Thoracic aorta (tissue), 2 donors: Measurements from ENCODE around the gene NPRL2. TPM values are rescaled to one million over a fixed set of nuclear protein-coding genes. Genes with fewer than 3 reads are reported as not detected.
"Not testable (repeated sequence)": the region's sequence is repeated elsewhere in the genome, so short reads cannot be mapped to it uniquely, and the experiment has no call there.

ENCODE experiments used
- ATAC-seq: fragments of 150-250 bp; one replicate; pipeline ENCODE4 v1.8.0; 2017; ENCODE audit warnings: low read depth; ENCODE audit not compliant: insufficient number of reproducible peaks, low FRiP score
- DNase-seq: peaks from one replicate; pipeline ENCODE4 v3.0.0-alpha.2; 2020; ENCODE audit warnings: low spot score
- H3K27ac ChIP-seq, 2 donors: fragments of 200-600 bp; sonication (generic); 1 replicate in 1 of 2; 2 replicates in 1 of 2; pipeline ENCODE4 v1.5.1; 2016; ENCODE audit warnings: mild to moderate bottlenecking in 2 of 2, moderate library complexity in 2 of 2
- H3K27me3 ChIP-seq: fragments of 200-600 bp; sonication (generic); replicated peaks from 2 replicates; pipeline ENCODE4 v1.6.0; 2016; ENCODE audit warnings: mild to moderate bottlenecking; ENCODE audit not compliant: insufficient read depth
- H3K36me3 ChIP-seq: fragments of 200-600 bp; sonication (generic); one replicate; pipeline ENCODE4 v1.5.1; 2016
- H3K4me1 ChIP-seq, 2 donors: fragments of 200-600 bp; sonication (generic); 1 replicate in 1 of 2; 2 replicates in 1 of 2; pipeline versions ENCODE4 v1.5.1 to v1.6.0; 2016; ENCODE audit warnings: low read depth in 2 of 2, mild to moderate bottlenecking in 1 of 2; ENCODE audit not compliant: control insufficient read depth in 1 of 2
- H3K4me3 ChIP-seq: fragments of 200-600 bp; sonication (generic); 2 replicates; pipeline ENCODE4 v1.5.1; 2016; ENCODE audit warnings: mild to moderate bottlenecking
- H3K9me3 ChIP-seq: fragments of 200-600 bp; sonication (generic); 2 replicates; pipeline ENCODE4 v1.5.1; 2016
- total RNA-seq, 2 donors: library from RNA; depleted of rRNA; stranded (reverse); fragments of >200 nt; gene quantifications; one replicate each; pipeline versions ENCODE4 v1.1.0 to v1.2.3, GENCODE V29; 2016
- TF ChIP-seq, protein P1 (sequence below): fragments of 200-600 bp; sonication (generic); IDR thresholded peaks from one replicate; pipeline ENCODE4 v1.5.1; 2019; ENCODE audit warnings: antibody characterized with exemption

NPRL2 gene
- total RNA-seq, 2 donors from 2014 or later = 15.4 to 21.0 TPM

GRCh38 chr3:50316657-50317242 is 33.8 kb downstream of the NPRL2 start:
- H3K9me3 ChIP-seq = no peaks in the 10 kb centered on the region
- no peak for ATAC-seq
- peaks cover 4% of the 10 kb centered on the region for H3K36me3 ChIP-seq
- no peak overlapping the region for H3K4me3 ChIP-seq
- no peak for DNase-seq
- H3K27ac ChIP-seq = no peak overlapping the region
- TF ChIP-seq, protein P1, sequence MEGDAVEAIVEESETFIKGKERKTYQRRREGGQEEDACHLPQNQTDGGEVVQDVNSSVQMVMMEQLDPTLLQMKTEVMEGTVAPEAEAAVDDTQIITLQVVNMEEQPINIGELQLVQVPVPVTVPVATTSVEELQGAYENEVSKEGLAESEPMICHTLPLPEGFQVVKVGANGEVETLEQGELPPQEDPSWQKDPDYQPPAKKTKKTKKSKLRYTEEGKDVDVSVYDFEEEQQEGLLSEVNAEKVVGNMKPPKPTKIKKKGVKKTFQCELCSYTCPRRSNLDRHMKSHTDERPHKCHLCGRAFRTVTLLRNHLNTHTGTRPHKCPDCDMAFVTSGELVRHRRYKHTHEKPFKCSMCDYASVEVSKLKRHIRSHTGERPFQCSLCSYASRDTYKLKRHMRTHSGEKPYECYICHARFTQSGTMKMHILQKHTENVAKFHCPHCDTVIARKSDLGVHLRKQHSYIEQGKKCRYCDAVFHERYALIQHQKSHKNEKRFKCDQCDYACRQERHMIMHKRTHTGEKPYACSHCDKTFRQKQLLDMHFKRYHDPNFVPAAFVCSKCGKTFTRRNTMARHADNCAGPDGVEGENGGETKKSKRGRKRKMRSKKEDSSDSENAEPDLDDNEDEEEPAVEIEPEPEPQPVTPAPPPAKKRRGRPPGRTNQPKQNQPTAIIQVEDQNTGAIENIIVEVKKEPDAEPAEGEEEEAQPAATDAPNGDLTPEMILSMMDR = no peak
- peaks cover 18 to 31% of the 10 kb centered on the region in 2 donors for H3K4me1 ChIP-seq
- no peaks in the 10 kb centered on the region for H3K27me3 ChIP-seq

DNA sequence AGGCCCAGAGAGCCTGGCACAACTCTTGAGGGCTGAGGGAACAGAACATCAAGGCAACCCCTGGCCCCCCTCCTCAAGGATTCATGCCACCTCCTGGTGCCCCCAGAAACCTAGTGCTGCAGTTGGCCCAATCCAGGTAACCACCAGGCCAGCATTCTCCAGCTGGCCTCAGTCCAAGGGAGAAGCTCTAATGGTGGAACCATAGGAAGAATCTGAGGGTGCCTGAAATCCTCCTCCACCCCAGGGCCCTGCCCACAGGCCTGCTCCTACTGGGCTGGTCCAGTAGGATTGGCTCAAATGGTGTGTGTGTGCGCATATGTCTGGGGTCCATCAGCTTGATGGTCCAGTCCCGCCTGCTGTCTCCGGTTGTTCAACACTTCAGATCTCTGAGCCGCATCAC is 35.8 kb downstream of the NPRL2 start:
- H3K27me3 ChIP-seq = no peaks in the 10 kb centered on the region
- H3K36me3 ChIP-seq = peaks cover 4% of the 10 kb centered on the region
- H3K27ac ChIP-seq = no peak overlapping the region
- peaks cover 11 to 21% of the 10 kb centered on the region in 2 donors for H3K4me1 ChIP-seq
- no peak overlapping the region for H3K4me3 ChIP-seq
- no peak for ATAC-seq
- no peak for DNase-seq
- TF ChIP-seq, protein P1 = no peak
- no peaks in the 10 kb centered on the region for H3K9me3 ChIP-seq

DNA sequence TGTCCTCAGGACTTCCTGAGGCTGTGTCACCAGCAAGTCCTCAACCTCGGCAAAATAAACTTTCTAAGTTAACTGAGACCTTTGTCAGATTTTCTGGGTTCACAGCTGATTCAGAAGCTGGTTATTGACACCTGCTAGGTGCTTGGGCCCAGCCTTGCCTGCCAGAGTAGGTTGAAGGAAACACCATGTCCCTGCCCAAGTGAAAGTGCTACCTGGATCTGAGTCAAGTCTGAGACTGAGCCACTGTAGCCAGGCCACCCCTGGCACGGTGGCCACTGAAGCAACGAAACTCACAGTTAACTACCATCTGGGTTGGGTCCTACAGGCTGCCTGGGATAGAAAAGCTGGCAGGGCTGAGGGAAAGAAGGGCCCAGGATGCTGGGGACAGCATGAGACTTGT is 36.2 kb downstream of the NPRL2 start:
- Histone ChIP-seq H3K36me3 (peaks cover 4% of the 10 kb centered on the region), H3K9me3 (no peaks in the 10 kb centered on the region), H3K27me3 (no peaks in the 10 kb centered on the region), H3K27ac (no peak overlapping the region), H3K4me1 (peaks cover 7 to 17% of the 10 kb centered on the region in 2 donors), H3K4me3 (no peak overlapping the region)
- DNase-seq (no peak), ATAC-seq (no peak)
- TF ChIP-seq, protein P1 = no peak

- not testable (repeated sequence) for H3K4me1 ChIP-seq, H3K36me3 ChIP-seq, H3K4me3 ChIP-seq, H3K27me3 ChIP-seq, H3K27ac ChIP-seq, DNase-seq, ATAC-seq, H3K9me3 ChIP-seq
Measured at GRCh38 chr3:50312041-50312440, 38.5 kb downstream of the NPRL2 start.

GRCh38 chr3:50304601-50305000 is 46.0 kb downstream of the NPRL2 start:
- ATAC-seq (no peak), DNase-seq (no peak)
- Histone ChIP-seq H3K4me3 (no peak overlapping the region), H3K27me3 (no peaks in the 10 kb centered on the region), H3K36me3 (no peaks in the 10 kb centered on the region), H3K27ac (no peak overlapping the region), H3K9me3 (no peaks in the 10 kb centered on the region), H3K4me1 (peaks cover 7 to 11% of the 10 kb centered on the region in 2 donors)
- TF ChIP-seq, protein P1 = no peak
